ENCODE measurements around the gene NR2C2. TPM values are rescaled to one million over a fixed set of nuclear protein-coding genes. Genes with fewer than 3 reads are reported as not detected.
"Not testable (repeated sequence)": the region's sequence is repeated elsewhere in the genome, so short reads cannot be mapped to it uniquely, and the experiment has no call there.

Gene NR2C2
- total RNA-seq, 6 experiments from 2014 or later: 10.8 to 18.6 (median 12.2) TPM

DNA sequence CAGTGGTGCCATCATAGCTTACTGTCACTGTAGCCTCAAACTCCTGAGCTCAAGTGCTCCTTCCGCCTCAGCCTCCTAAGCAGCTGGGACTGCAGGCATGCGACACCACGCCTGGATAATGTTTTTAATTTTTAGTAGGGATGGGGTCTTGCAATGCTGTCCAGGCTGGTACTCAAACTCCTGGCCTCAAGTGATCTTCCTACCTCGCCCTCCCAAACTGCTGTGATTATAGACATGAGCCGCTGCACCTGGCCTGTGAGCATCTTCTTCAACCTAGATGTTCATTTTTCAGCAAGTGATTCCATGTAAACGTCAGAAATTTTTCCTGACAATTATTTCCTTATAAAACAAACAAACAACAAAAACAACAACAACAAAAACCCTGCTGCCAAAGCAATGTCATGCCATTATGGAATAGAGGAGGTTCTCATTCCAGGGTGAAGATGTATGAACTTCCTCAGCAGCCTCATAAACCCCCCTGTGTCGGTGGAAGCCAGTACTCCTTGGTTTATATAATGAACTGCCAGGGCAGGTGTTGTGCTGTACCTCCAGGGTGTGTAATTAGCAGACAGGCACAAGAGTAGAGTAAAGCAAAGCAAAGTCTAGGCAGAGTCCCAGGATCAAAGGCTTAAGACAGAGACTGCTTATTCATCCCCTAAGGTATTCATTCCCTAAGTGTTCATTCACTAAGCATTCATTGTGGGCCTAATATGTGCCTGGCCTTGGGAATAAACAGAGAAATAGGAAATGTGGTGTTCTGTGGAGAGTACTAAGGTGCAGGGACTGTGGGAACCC lies 44.6 kb downstream of the NR2C2 start:
- DNase-seq (no peak), ATAC-seq (no peak)
- TF ChIP-seq, protein P1, sequence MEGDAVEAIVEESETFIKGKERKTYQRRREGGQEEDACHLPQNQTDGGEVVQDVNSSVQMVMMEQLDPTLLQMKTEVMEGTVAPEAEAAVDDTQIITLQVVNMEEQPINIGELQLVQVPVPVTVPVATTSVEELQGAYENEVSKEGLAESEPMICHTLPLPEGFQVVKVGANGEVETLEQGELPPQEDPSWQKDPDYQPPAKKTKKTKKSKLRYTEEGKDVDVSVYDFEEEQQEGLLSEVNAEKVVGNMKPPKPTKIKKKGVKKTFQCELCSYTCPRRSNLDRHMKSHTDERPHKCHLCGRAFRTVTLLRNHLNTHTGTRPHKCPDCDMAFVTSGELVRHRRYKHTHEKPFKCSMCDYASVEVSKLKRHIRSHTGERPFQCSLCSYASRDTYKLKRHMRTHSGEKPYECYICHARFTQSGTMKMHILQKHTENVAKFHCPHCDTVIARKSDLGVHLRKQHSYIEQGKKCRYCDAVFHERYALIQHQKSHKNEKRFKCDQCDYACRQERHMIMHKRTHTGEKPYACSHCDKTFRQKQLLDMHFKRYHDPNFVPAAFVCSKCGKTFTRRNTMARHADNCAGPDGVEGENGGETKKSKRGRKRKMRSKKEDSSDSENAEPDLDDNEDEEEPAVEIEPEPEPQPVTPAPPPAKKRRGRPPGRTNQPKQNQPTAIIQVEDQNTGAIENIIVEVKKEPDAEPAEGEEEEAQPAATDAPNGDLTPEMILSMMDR (IDR thresholded peaks at IDR 0.05): no peak
- no peak for TF ChIP-seq POLR2A (IDR thresholded peaks at IDR 0.05)
- no peaks in the 10 kb centered on the region for H3K27me3 ChIP-seq
- peaks cover 0 to 31% (median 12%) of the 10 kb centered on the region in 4 donors for H3K4me1 ChIP-seq
- WGBS (ENCODE audit: insufficient coverage, low coverage, low lambda C conversion rate, missing lambda C conversion rate): 97% methylated on average over 3 of the region's 7 CpGs
- H3K9me3 ChIP-seq: no peaks in the 10 kb centered on the region
- H3K27ac ChIP-seq: no peak overlapping the region
- H3K36me3 ChIP-seq: no peaks in the 10 kb centered on the region
- H3K4me3 ChIP-seq: no peak overlapping the region
- intact Hi-C loops (cut with DNase I): no loop called here

DNA sequence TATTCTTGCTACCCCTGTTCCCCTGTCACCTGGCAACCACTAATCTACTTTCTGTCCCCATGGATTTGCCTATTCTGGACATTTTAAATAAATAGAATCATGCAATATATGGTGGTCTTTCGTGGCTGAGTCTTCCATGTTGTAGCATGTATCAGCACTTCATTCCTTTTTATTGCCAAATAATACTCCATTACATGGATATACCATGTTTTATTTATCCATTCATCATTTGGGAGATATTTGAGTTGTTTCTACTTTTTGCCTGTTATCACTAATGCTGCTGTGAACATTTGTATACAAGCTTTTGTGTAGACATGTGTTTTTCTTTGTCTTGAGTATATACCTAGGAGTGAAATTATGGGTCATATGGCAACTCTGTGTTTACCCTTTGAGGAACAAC lies 50.6 kb downstream of the NR2C2 start:
- no peak for TF ChIP-seq POLR2A (IDR thresholded peaks at IDR 0.05)
- TF ChIP-seq, protein P1 (IDR thresholded peaks at IDR 0.05): no peak
- 100% methylated on average over 1 of the region's 1 CpG for WGBS (ENCODE audit: insufficient coverage, low coverage, low lambda C conversion rate, missing lambda C conversion rate)
- DNase-seq: no peak

DNA sequence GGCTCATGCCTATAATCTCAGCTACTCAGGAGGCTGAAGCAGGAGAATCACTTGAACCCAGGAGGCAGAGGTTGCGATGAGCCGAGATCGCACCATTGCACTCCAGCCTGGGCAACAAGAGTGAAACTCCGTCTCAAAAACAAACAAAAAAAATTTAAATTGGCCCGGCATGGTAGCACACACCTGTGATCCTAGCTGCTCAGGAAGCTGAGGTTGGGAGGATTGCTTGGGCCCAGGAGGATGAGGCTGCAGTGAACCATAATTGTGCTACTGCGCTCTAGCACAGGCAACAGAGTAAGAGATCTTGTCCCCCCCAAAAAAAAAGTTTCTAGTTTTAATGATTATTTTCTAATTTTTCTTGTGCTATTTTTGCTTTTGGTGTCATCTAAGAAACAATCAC lies 51.8 kb downstream of the NR2C2 start:
- H3K9me3 ChIP-seq, ATAC-seq: not testable (repeated sequence)
- 83% methylated on average over 6 of the region's 6 CpGs for WGBS (ENCODE audit: insufficient coverage, low coverage, low lambda C conversion rate, missing lambda C conversion rate)

More for the DNA sequence above, 50.6 kb downstream of the NR2C2 start:
- H3K27ac ChIP-seq: no peak overlapping the region
- no peaks in the 10 kb centered on the region for H3K27me3 ChIP-seq
- no peaks in the 10 kb centered on the region for H3K36me3 ChIP-seq
- ATAC-seq: no peak
- intact Hi-C loops (cut with DNase I): no loop called here
- H3K4me3 ChIP-seq: no peak overlapping the region
- no peaks in the 10 kb centered on the region for H3K9me3 ChIP-seq
- no peaks in the 10 kb centered on the region for H3K4me1 ChIP-seq

DNA sequence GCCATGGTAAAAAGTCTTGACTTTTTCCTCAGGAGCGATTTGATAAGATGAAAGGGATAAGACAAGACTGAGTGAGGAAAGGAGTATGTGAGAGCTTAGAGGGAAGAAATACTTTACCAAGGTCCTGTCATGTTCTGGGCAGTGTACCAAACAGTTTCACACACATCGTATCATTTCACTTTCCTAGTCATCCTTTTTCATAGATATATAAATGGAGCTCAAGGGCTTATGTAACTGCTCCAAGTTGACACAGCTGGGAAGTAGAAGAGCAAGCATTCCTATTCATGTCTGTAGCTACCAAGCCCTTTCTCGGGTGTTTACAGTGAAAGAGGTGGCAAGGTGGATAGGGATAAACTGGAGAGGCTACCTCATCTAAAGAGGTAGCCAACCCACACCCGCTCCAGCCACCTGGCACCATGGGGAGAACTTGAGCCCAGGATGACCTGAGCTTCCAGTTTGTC lies 60.3 kb downstream of the NR2C2 start:
- Histone ChIP-seq H3K27ac (no peak overlapping the region), H3K4me3 (no peak overlapping the region), H3K4me1 (no peaks in the 10 kb centered on the region), H3K9me3 (no peaks in the 10 kb centered on the region), H3K27me3 (no peaks in the 10 kb centered on the region), H3K36me3 (no peaks in the 10 kb centered on the region)
- DNase-seq (no peak), ATAC-seq (no peak)
- WGBS (ENCODE audit: insufficient coverage, low coverage, low lambda C conversion rate, missing lambda C conversion rate): 67% methylated on average over 3 of the region's 4 CpGs
- TF ChIP-seq, protein P1 (IDR thresholded peaks at IDR 0.05): no peak
- TF ChIP-seq POLR2A (IDR thresholded peaks at IDR 0.05): no peak
- intact Hi-C loops (cut with DNase I): no loop called here

More for the DNA sequence above, 51.8 kb downstream of the NR2C2 start:
- DNase-seq; H3K4me1 ChIP-seq; intact Hi-C loops (cut with DNase I); H3K36me3 ChIP-seq; H3K4me3 ChIP-seq; H3K27ac ChIP-seq; H3K27me3 ChIP-seq: not testable (repeated sequence)

DNA sequence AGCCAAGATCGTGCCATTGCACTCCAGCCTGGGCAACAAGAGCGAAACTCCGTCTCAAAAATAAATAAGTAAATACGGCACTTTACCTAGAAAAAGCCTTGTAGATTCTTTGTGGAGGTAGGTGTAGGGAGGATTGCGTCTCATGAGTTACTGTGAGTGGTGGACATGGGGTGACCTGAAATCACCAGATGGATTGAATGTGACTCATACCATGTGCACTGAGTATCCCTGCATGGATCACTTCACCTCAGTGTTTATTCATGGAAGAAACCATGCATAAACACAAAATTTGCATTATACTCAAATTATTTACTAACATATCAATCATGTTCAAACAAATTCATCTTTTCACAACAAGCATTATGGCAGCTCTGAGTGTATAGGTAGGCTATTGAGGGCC lies 61.8 kb downstream of the NR2C2 start:
- peaks cover 0 to 8% (median 5%) of the 10 kb centered on the region in 4 donors for H3K36me3 ChIP-seq
- ATAC-seq: no peak
- intact Hi-C loops (cut with DNase I): no loop called here

More for the DNA sequence above, 61.8 kb downstream of the NR2C2 start:
- TF ChIP-seq, protein P1 (IDR thresholded peaks at IDR 0.05): no peak
- no peak for TF ChIP-seq POLR2A (IDR thresholded peaks at IDR 0.05)
- 95% methylated on average over 5 of the region's 5 CpGs for WGBS (ENCODE audit: insufficient coverage, low coverage, low lambda C conversion rate, missing lambda C conversion rate)
- no peak overlapping the region for H3K27ac ChIP-seq
- no peaks in the 10 kb centered on the region for H3K27me3 ChIP-seq
- no peak for DNase-seq
- no peak overlapping the region for H3K4me3 ChIP-seq
- no peaks in the 10 kb centered on the region for H3K4me1 ChIP-seq
- no peaks in the 10 kb centered on the region for H3K9me3 ChIP-seq
